Heart right ventricle (tissue), 16 donors: Measurements from ENCODE around the gene MMAB. TPM values are rescaled to one million over a fixed set of nuclear protein-coding genes. Genes with fewer than 3 reads are reported as not detected.

Experiments used
- ATAC-seq, 8 donors: fragments of 200-7000 bp; cut with Tn5 transposase; one replicate each; pipeline ENCODE4 v1.9.1; 2020; ENCODE audit warnings: mild to moderate bottlenecking in 8 of 8, moderate library complexity in 8 of 8, moderate number of reproducible peaks in 1 of 8
- DNase-seq, 2 donors: peaks; one replicate each; pipeline ENCODE4 v3.0.0-alpha.2; 2020
- H3K27ac ChIP-seq, 10 donors: fragments of 200-600 bp; sonication (generic) in 2 of 10; one replicate each; pipeline versions ENCODE4 v1.5.0 to v1.8.0; 2020 to 2022; ENCODE audit warnings: mild to moderate bottlenecking in 3 of 10
- H3K27me3 ChIP-seq, 7 donors: fragments of 200-600 bp; one replicate each; pipeline ENCODE4 v1.8.0; 2021 to 2022; ENCODE audit warnings: mild to moderate bottlenecking in 2 of 7
- H3K36me3 ChIP-seq, 9 donors: fragments of 200-600 bp; sonication (generic) in 1 of 9; one replicate each; pipeline versions ENCODE4 v1.5.0 to v1.8.0; 2020 to 2022; ENCODE audit warnings: mild to moderate bottlenecking in 2 of 9
- H3K4me1 ChIP-seq, 9 donors: fragments of 200-600 bp; sonication (generic) in 1 of 9; one replicate each; pipeline versions ENCODE4 v1.5.0 to v1.8.0; 2020 to 2022; ENCODE audit warnings: mild to moderate bottlenecking in 4 of 9
- H3K4me3 ChIP-seq, 10 donors: fragments of 200-600 bp; sonication (generic) in 2 of 10; one replicate each; pipeline versions ENCODE4 v1.5.0 to v1.8.0; 2020 to 2022; ENCODE audit warnings: mild to moderate bottlenecking in 7 of 10, moderate library complexity in 2 of 10
- H3K9me3 ChIP-seq, 11 donors: fragments of 200-600 bp in 10 of 11; sonication (generic) in 2 of 11; one replicate each; pipeline versions ENCODE4 v1.5.0 to v1.8.0; 2013 to 2022; ENCODE audit warnings: mild to moderate bottlenecking in 2 of 11, control low read depth in 1 of 11, moderate library complexity in 1 of 11
- CTCF ChIP-seq, 9 donors: fragments of 200-600 bp; sonication (generic) in 2 of 9; IDR thresholded peaks; one replicate each; pipeline versions ENCODE4 v1.5.0 to v1.8.0; 2021 to 2022; ENCODE audit warnings: antibody characterized with exemption in 9 of 9, mild to moderate bottlenecking in 5 of 9, moderate library complexity in 1 of 9
- WGBS, 2 donors: extraction: QIAGEN DNeasy Blood & Tissue Kit; methylation state at CpG; one replicate each; pipeline ENCODE4 v1.1.7; 2013; ENCODE audit warnings: inconsistent platforms in 1 of 2; 5-methylcytosine and 5-hydroxymethylcytosine counted together
- intact Hi-C, 10 donors: fragments of 100-400 bp; cut with DNase I; formaldehyde crosslinking; loops; one replicate each; pipeline versions ENCODE4 v1.11.1 to v1.14.2; 2022
- polyA plus RNA-seq, 2 donors: library from polyadenylated mRNA; stranded (reverse); fragments of 200-250 nt; gene quantifications; one replicate each; pipeline ENCODE4 v1.2.3, GENCODE V29; 2013
- total RNA-seq, 10 donors: library from RNA; stranded (reverse); fragmentation: NEBNext Ultra II Directional in 3 of 10; extraction: Animal tissue kit (Norgen Biotek cat#: 25700) in 3 of 10; gene quantifications; one replicate each; pipeline versions ENCODE4 v1.2.1 to v1.2.4, GENCODE V29; 2021 to 2023
- donor health status: Arrhythmogenic right ventricular cardiomyopathy.
- donor health status: ischemic (EF 13 %, LVEDD 7.1; RV severe dilation, severe dysfunction).
- donor health status: healthy with polysubstance abuse.
- donor health status: DM: no; HTN: yes; CAD: no.
- donor health status: DM: no; HTN: no; CAD: no.
- donor health status: ischemic (EF 25% LVEDD 6.9; RV normal size, moderate dysfunction).
- donor health status: ischemic (EF 25% LVEDD 5.7; RV mildly dilated, moderate dysfunction).
- donor health status: healthy.
- donor health status: DM: yes; HTN: yes; CAD: no.
- donor health status: Ischemic cardiomyopathy.
- donor health status: ischemic (EF 35%, LVEDD 5.7; RV mildly dilated, moderate dysfunction).
- donor health status: nonischemic (EF 11% LVEDD 7.7; RV severe dilation, severe dysfunction).
- donor health status: DM: yes; HTN: yes; CAD: no.
- donor health status: PGD.
- donor health status: ischemic (EF 29% LVEDD 5.4; RV normal size, mild dysfunction).
- donor health status: nonischemic (EF 23%, LVEDD 6.1; RV moderate dilation, normal function).

Gene MMAB
- total and polyA plus RNA-seq, 12 donors, result 27.7 to 50.7 (median 42.2) TPM

- WGBS, 2 donors, result 65 to 72% methylated on average over 4 of the region's 4 CpGs
- intact Hi-C loops, result no loop called here
Observed at GRCh38 chr12:109541413-109541726, 31.9 kb downstream of the MMAB start.

GRCh38 chr12:109540526-109541412 lies 32.5 kb downstream of the MMAB start:
- Histone ChIP-seq H3K9me3 (no peaks in the 10 kb centered on the region), H3K27me3 (no peaks in the 10 kb centered on the region), H3K4me3 (no peak overlapping the region), H3K36me3 (peaks cover 0 to 19% (median 0%) of the 10 kb centered on the region in 9 donors), H3K27ac (no peak overlapping the region), H3K4me1 (peaks cover 0 to 15% (median 12%) of the 10 kb centered on the region in 9 donors)
- WGBS, 2 donors, result 91 to 93% methylated on average over 16 of the region's 16 CpGs
- intact Hi-C loops, result no loop called here
- ATAC-seq (no peak), DNase-seq (no peak)
- no peak for TF ChIP-seq CTCF (IDR thresholded peaks at IDR 0.05)

More at GRCh38 chr12:109541413-109541726, 31.9 kb downstream of the MMAB start:
- no peak for TF ChIP-seq CTCF (IDR thresholded peaks at IDR 0.05)
- Histone ChIP-seq H3K27ac (no peak overlapping the region), H3K27me3 (no peaks in the 10 kb centered on the region), H3K4me1 (peaks cover 0 to 15% (median 12%) of the 10 kb centered on the region in 9 donors), H3K9me3 (no peaks in the 10 kb centered on the region), H3K4me3 (no peak overlapping the region), H3K36me3 (peaks cover 0 to 13% (median 0%) of the 10 kb centered on the region in 9 donors)
- ATAC-seq (no peak), DNase-seq (no peak)

DNA sequence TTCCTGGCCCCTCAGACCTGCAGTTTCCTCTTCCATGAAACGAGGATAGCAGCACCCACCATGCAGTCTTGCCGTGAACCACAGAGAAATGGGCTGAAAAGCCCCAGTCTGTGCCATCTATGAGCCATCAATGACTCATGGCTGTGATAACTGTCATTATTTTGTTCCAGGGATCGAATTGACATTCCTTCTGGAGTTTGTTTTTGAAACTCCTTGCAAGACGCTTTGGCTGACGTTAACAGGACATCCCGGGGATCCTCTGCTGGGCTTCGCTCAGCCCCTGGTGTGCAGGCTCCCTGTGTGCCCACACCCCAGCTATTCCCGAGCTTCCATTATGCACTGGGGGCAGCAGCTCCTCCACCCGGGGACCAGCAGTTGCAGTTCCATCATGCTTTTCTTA lies 33.8 kb downstream of the MMAB start:
- intact Hi-C loops, result no loop called here
- Histone ChIP-seq H3K4me1 (peaks cover 0 to 5% (median 0%) of the 10 kb centered on the region in 9 donors), H3K4me3 (no peak overlapping the region), H3K27ac (no peak overlapping the region), H3K9me3 (no peaks in the 10 kb centered on the region), H3K36me3 (peaks cover 0 to 32% (median 7%) of the 10 kb centered on the region in 9 donors), H3K27me3 (no peaks in the 10 kb centered on the region)
- WGBS, 2 donors, result 51 to 79% methylated on average over 9 of the region's 9 CpGs
- no peak for ATAC-seq
- TF ChIP-seq CTCF (IDR thresholded peaks at IDR 0.05), result no peak
- no peak for DNase-seq

GRCh38 chr12:109538191-109538863 lies 35.0 kb downstream of the MMAB start:
- ATAC-seq, result no peak

More at GRCh38 chr12:109538191-109538863, 35.0 kb downstream of the MMAB start:
- peaks cover 0 to 5% (median 0%) of the 10 kb centered on the region in 9 donors for H3K4me1 ChIP-seq
- 42 to 51% methylated on average over 16 of the region's 16 CpGs for WGBS, 2 donors
- no peak overlapping the region for H3K27ac ChIP-seq
- no peaks in the 10 kb centered on the region for H3K27me3 ChIP-seq
- TF ChIP-seq CTCF (IDR thresholded peaks at IDR 0.05), result no peak
- no peak overlapping the region for H3K4me3 ChIP-seq
- intact Hi-C loops, result no loop called here
- no peaks in the 10 kb centered on the region for H3K9me3 ChIP-seq
- DNase-seq, result no peak
- peaks cover 0 to 44% (median 9%) of the 10 kb centered on the region in 9 donors for H3K36me3 ChIP-seq
